Measurements from ENCODE around the gene PCDH12. TPM values are rescaled to one million over a fixed set of nuclear protein-coding genes. Genes with fewer than 3 reads are reported as not detected.

Gene PCDH12
- polyA plus RNA-seq, 1 donor from 2014 or later: not detected

GRCh38 chr5:141994511-141995136 is 36.6 kb upstream of the PCDH12 start:
- H3K79me2 ChIP-seq (replicated peaks; ENCODE audit: insufficient read depth, low read length): no peaks in the 10 kb centered on the region
- H2AFZ ChIP-seq (ENCODE audit: low read depth, low read length): no peak overlapping the region
- H4K20me1 ChIP-seq (ENCODE audit: insufficient read depth): no peaks in the 10 kb centered on the region
- H3K9ac ChIP-seq (ENCODE audit: low read length): no peak overlapping the region
- no peaks in the 10 kb centered on the region for H3K27me3 ChIP-seq (ENCODE audit: insufficient read depth, low read depth, low read length)
- no peak overlapping the region for H3K4me3 ChIP-seq (ENCODE audit: low read length)
- no peaks in the 10 kb centered on the region for H3F3A ChIP-seq (ENCODE audit: insufficient read depth, low read length, poor library complexity, severe bottlenecking)
- no peaks in the 10 kb centered on the region for H3K36me3 ChIP-seq (ENCODE audit: insufficient read depth, low read length)
- TF ChIP-seq TAF1 (IDR thresholded peaks at IDR 0.05; ENCODE audit: low read depth) (no peak), REST (IDR thresholded peaks at IDR 0.05; ENCODE audit: borderline replicate concordance) (no peak), EP300 (conservative IDR thresholded peaks at IDR 0.05; ENCODE audit: poor library complexity, severe bottlenecking) (no peak), MXI1 (conservative IDR thresholded peaks at IDR 0.05; ENCODE audit: poor library complexity, severe bottlenecking) (no peak), CTCF (IDR thresholded peaks at IDR 0.05; ENCODE audit: poor library complexity, severe bottlenecking) (no peak), SMC3 (conservative IDR thresholded peaks at IDR 0.05; ENCODE audit: poor library complexity) (no peak), EZH2 (IDR thresholded peaks at IDR 0.05; ENCODE audit: borderline replicate concordance, insufficient read depth, low read length, poor library complexity, severe bottlenecking) (no peak), RAD21 (conservative IDR thresholded peaks at IDR 0.05) (no peak), POLR2AphosphoS5 (IDR thresholded peaks at IDR 0.05) (no peak)
- H3K27ac ChIP-seq (ENCODE audit: low read length): no peak overlapping the region
- H3K9me2 ChIP-seq (ENCODE audit: insufficient read depth, low read length): no peaks in the 10 kb centered on the region
- no peak overlapping the region for H3K4me2 ChIP-seq (ENCODE audit: low read length)
- no peaks in the 10 kb centered on the region for H3K9me3 ChIP-seq (ENCODE audit: low read length)

- H3K36me3 ChIP-seq (ENCODE audit: insufficient read depth, low read length): no peaks in the 10 kb centered on the region
- H3K9me2 ChIP-seq (ENCODE audit: insufficient read depth, low read length): no peaks in the 10 kb centered on the region
- H4K20me1 ChIP-seq (ENCODE audit: insufficient read depth): no peaks in the 10 kb centered on the region
- H3K27ac ChIP-seq (ENCODE audit: low read length): no peak overlapping the region
- no peaks in the 10 kb centered on the region for H3K27me3 ChIP-seq (ENCODE audit: insufficient read depth, low read depth, low read length)
- H3K4me2 ChIP-seq (ENCODE audit: low read length): no peak overlapping the region
- no peaks in the 10 kb centered on the region for H3F3A ChIP-seq (ENCODE audit: insufficient read depth, low read length, poor library complexity, severe bottlenecking)
- TF ChIP-seq RAD21 (conservative IDR thresholded peaks at IDR 0.05) (peak; percentile 83), CTCF (IDR thresholded peaks at IDR 0.05; ENCODE audit: poor library complexity, severe bottlenecking) (peak; percentile 84), SMC3 (conservative IDR thresholded peaks at IDR 0.05; ENCODE audit: poor library complexity) (peak; percentile 93), REST (IDR thresholded peaks at IDR 0.05; ENCODE audit: borderline replicate concordance) (no peak), EZH2 (IDR thresholded peaks at IDR 0.05; ENCODE audit: borderline replicate concordance, insufficient read depth, low read length, poor library complexity, severe bottlenecking) (no peak)
- no peaks in the 10 kb centered on the region for H3K9me3 ChIP-seq (ENCODE audit: low read length)
- no peak overlapping the region for H3K9ac ChIP-seq (ENCODE audit: low read length)
- H3K4me3 ChIP-seq (ENCODE audit: low read length): no peak overlapping the region
- H3K79me2 ChIP-seq (replicated peaks; ENCODE audit: insufficient read depth, low read length): no peaks in the 10 kb centered on the region
- no peak overlapping the region for H2AFZ ChIP-seq (ENCODE audit: low read depth, low read length)
These were observed 34.5 kb upstream of the PCDH12 start for GRCh38 chr5:141992349-141992963.

All from neural cell (in vitro differentiated cells).